GM18517 (cell line): ENCODE measurements around the gene ACBD4.

Experiments used
- ATAC-seq: cut with Tn5 transposase; IDR thresholded peaks from one replicate; pipeline ENCODE4 v1.9.1; 2021; ENCODE audit warnings: mild to moderate bottlenecking, moderate library complexity; ENCODE audit not compliant: unreplicated experiment

The ACBD4 gene

GRCh38 chr17:45132572-45133463 lies 2.7 kb upstream of the ACBD4 start:
- ATAC-seq, result no peak

GRCh38 chr17:45135978-45136791 lies 698 bp downstream of the ACBD4 start:
- ATAC-seq, result no peak

DNA sequence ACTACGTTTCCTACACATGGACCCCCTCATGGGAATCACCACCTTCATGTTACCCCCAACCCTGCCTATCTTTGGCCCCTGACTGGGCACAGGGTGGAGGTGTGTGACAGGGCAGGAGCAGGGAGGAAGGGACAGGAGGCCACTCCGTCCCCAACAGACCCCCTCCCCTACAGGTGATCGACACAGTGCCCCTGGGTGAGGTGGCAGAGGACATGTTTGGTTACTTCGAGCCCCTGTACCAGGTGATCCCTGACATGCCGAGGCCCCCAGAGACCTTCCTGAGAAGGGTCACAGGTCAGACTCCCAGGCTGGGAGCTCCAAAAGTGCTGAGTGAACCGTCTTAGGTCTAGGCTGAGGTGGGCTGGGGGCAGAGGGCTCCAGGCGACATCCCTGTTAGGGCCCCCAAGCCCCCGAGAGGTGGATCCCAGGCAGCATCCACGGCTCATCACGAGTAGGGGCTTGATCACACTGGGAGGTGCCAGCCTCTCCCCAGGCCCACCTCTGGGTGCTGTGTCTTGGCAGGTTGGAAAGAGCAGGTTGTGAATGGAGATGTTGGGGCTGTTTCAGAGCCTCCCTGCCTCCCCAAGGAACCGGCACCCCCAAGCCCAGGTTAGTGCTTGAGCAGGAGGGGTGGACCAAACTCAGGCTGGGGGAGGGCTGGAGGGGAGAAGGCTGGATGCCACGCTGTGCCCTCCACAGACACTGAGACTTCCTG lies 1.5 kb downstream of the ACBD4 start:
- ATAC-seq, result no peak

DNA sequence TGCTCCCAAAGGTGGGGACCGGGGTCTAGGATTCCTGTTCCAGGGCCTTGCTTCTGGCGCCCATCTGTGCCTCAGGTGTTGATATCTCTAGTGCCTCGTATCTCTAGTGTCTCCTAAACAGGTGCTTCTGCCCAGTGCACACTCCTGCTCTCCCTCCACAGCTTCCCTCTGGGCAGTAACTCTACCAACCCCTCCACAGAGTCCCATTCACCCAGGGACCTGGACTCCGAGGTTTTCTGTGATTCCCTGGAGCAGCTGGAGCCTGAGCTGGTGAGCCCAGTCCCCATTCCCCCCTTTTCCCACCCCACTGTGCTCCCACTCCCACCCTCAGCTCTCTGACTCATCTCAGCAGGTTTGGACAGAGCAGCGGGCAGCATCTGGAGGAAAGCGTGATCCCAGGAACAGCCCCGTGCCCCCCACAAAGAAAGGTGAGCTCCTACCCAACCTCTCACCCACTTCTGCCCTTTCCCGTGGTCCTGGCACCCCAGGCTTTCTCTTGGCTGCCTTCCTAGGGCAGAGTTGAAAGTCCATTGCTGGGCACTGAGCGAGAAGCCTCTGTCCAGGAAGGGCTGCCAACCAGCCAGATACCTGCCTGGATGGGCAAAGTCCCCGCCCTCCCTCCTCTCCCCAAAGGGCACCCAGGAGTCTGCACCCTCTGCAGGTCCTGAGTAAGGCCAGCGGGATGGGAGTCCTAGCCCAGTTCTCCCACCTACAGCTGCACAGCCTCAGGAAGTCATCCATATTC lies 2.2 kb downstream of the ACBD4 start:
- no peak for ATAC-seq

- no peak for ATAC-seq
Measured at GRCh38 chr17:45138911-45139532, 3.5 kb downstream of the ACBD4 start.

GRCh38 chr17:45139533-45139920 lies 4.0 kb downstream of the ACBD4 start:
- no peak for ATAC-seq

- ATAC-seq, result no peak
Measured at GRCh38 chr17:45143094-45143670, 7.7 kb downstream of the ACBD4 start.

- ATAC-seq, result no peak
Measured at GRCh38 chr17:45143767-45144198, 8.3 kb downstream of the ACBD4 start.

DNA sequence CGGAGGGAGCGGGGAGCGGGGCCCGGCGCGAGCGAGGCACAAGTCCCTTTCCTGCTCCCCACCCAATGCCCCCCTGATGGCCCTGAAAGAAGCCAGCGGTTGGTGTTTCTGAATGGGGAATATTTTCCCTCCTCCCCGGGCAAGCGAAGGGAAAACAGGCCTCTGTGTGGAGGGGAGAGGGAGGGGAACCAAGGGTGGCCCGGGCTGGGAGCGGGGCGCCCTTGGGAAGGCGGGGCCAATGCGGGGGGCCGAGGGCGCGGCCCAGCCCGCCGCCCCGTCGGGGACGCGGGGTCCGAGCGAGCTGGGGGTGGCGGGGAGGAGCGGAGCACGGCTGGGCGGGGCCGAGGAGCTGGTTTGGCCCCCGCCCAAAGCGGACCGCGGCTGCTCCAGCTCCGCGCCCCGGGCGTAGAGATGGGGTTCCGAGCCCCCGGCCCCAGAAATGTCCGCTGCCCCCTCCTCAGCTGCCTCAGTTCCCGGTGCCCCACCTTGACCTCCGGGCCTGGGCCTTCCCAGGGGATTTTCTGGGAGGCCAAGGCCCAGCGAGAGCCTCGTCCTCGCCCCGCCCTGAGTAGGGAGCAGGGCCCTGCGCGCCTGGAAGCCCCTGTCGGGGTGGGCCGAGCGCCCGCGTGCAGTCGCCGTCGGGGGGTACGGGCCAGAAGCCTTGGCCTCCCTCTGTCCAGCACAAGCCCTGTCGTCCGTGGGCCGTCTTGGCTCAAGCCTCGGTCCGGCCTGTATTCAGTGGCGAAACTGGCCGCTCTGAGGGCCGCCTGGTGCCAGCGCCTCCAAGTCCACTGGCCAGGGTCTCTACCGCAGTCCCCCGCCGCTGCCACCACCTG lies 8.9 kb downstream of the ACBD4 start:
- ATAC-seq, result no peak

GRCh38 chr17:45145035-45145389 lies 9.5 kb downstream of the ACBD4 start:
- no peak for ATAC-seq

- ATAC-seq, result no peak
Measured at GRCh38 chr17:45146166-45146565, 10.7 kb downstream of the ACBD4 start.

- no peak for ATAC-seq
Measured at GRCh38 chr17:45146592-45146889, 11.1 kb downstream of the ACBD4 start.

DNA sequence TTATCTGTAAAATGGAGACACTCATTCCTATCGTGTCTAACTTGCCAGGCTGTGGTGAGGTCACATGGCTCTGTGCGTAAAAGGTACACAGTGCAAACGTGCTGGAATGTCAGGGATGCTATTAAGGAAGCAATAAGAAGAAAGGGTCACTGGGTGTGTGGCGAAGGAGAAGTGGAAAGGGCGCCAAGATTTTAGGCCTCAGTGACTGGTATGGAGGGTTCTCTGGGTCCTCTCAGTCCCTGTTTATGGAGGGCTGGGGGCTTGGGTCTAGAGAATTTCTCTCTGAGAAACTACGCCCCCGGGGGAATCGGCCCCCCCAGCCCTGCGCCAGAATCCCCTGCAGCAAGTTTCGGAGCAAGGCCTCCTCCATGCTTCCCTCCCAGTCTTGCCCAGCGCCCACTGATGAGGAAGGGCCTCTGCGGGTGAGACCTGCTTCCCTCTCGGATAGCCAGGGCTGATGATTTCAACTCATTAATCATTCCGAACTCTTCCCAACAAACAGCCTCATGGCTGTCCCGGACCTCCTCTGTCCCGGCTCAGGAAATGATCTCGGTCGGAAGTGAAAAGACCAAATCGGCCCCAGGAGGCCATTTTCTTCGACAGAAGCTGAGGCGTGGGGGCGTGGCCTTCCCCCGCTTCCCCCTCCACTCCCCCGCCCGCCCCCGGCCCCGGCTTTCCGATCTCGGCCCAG lies 11.5 kb downstream of the ACBD4 start:
- peak; percentile 0 for ATAC-seq

DNA sequence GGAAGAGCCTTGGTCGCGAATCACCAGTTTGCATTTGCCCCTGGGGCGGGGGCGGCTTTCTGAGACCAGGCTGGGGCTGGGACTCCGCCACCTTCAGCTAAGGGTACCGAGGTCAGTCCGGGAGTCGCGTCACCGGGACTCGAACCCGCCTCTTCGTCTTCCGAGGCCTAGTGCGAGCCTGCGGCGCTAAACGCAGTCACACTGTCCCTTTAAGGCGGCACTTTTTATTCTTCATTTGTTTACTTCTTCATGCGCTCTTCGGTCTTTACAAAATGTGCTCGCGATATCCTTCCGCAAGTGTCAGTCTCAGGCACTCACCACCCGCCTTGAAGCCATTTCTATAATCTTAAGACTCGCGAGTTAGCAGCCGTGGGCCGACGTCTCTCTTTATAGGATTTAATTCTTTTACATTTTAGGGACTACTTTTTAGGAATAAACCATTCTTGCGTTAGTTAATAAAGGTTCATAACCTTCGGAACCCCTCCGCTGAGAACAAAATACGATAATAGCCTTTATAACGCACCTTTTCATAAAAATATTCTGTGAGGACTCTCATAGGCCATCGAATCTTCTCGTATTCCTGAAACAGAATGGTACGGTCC lies 12.2 kb downstream of the ACBD4 start:
- peak; percentile 31 for ATAC-seq

GRCh38 chr17:45148183-45149036 lies 12.9 kb downstream of the ACBD4 start, which contains the start of gene HEXIM1:
TSS of gene HEXIM1 (plus strand) at chr17:45148475. CDS start at chr17:45149191, 716 bp downstream.
- ATAC-seq, result peak; percentile 54

GRCh38 chr17:45149037-45149668 lies 13.7 kb downstream of the ACBD4 start:
- ATAC-seq, result no peak
